Keratinocyte (primary cell): ENCODE results near the gene FHL1.

Experiments
- CTCF ChIP-seq, 3 experiments: IDR thresholded peaks in 1 of 3; conservative IDR thresholded peaks in 1 of 3; optimal IDR thresholded peaks in 1 of 3; 2 replicates in 2 of 3; 3 replicates in 1 of 3; pipeline versions ENCODE3 to v1.5.1; 2011; ENCODE audit warnings: low read length in 3 of 3, mild to moderate bottlenecking in 3 of 3, moderate library complexity in 2 of 3, control low read depth in 1 of 3, inconsistent platforms in 1 of 3; ENCODE audit not compliant: insufficient read depth in 2 of 3; ENCODE audit errors: extremely low read depth in 1 of 3
- EZH2 ChIP-seq: IDR thresholded peaks from one replicate; pipeline ENCODE4 v1.6.1; 2012; ENCODE audit warnings: inconsistent platforms, mild to moderate bottlenecking, low read length, moderate library complexity

- TF ChIP-seq EZH2, result no peak
- no peak for TF ChIP-seq CTCF (optimal IDR thresholded peaks at IDR 0.05 in 1 of 3, IDR thresholded peaks at IDR 0.05 in 1 of 3, conservative IDR thresholded peaks at IDR 0.05 in 1 of 3; ENCODE audit: extremely low read depth in 1 of 3, insufficient read depth in 2 of 3, low read length in 3 of 3)
These were observed 3.6 kb upstream of the FHL1 start for GRCh38 chrX:136143711-136144110.
